Islet precursor cell (in vitro differentiated cells): ENCODE data around the gene XCL1.

Experiments
- DNase-seq: peaks from one replicate; pipeline ENCODE4 v3.0.0-alpha.2; 2018

XCL1 gene

GRCh38 chr1:168607872-168608428 lies 31.5 kb downstream of the XCL1 start:
- no peak for DNase-seq

- peak; percentile 89 for DNase-seq
Measured at GRCh38 chr1:168608796-168609715, 32.7 kb downstream of the XCL1 start.

- no peak for DNase-seq
Measured at GRCh38 chr1:168609741-168610510, 33.5 kb downstream of the XCL1 start.

- no peak for DNase-seq
Measured at GRCh38 chr1:168613038-168613451, 36.6 kb downstream of the XCL1 start.

- DNase-seq = no peak
Measured at GRCh38 chr1:168613691-168614231, 37.4 kb downstream of the XCL1 start.

- DNase-seq = no peak
Measured at GRCh38 chr1:168614235-168614634, 37.8 kb downstream of the XCL1 start.

GRCh38 chr1:168615965-168616364 lies 39.6 kb downstream of the XCL1 start:
- no peak for DNase-seq

- no peak for DNase-seq
Measured at GRCh38 chr1:168617974-168618750, 41.8 kb downstream of the XCL1 start.

- no peak for DNase-seq
Measured at GRCh38 chr1:168618886-168619285, 42.5 kb downstream of the XCL1 start.

- DNase-seq = peak; percentile 96
Measured at GRCh38 chr1:168621356-168621755, 45.0 kb downstream of the XCL1 start.

- peak; percentile 72 for DNase-seq
Measured at GRCh38 chr1:168623003-168623828, 46.8 kb downstream of the XCL1 start.

GRCh38 chr1:168623831-168624230 lies 47.4 kb downstream of the XCL1 start:
- no peak for DNase-seq

- DNase-seq = no peak
Measured at GRCh38 chr1:168626326-168626725, 49.9 kb downstream of the XCL1 start.

GRCh38 chr1:168627370-168627769 lies 51.0 kb downstream of the XCL1 start:
- no peak for DNase-seq

- DNase-seq = peak; percentile 67
Measured at GRCh38 chr1:168628807-168629206, 52.4 kb downstream of the XCL1 start.

- DNase-seq = no peak
Measured at GRCh38 chr1:168629466-168629865, 53.1 kb downstream of the XCL1 start.
